AG09309 (cell line): ENCODE measurements around the gene CELSR3.

Source experiments
- DNase-seq: peaks from one replicate; pipeline ENCODE4 v3.0.0-alpha.2; 2010; ENCODE audit warnings: low read depth
- H3K4me3 ChIP-seq: 2 replicates; pipeline ENCODE4 v1.5.1; 2011; ENCODE audit warnings: mild to moderate bottlenecking, low read depth, low read length, moderate library complexity; ENCODE audit not compliant: control insufficient read depth
- CTCF ChIP-seq: IDR thresholded peaks from 2 replicates; pipeline ENCODE4 v1.5.1; 2011; ENCODE audit warnings: mild to moderate bottlenecking, low read depth, low read length, inconsistent platforms; ENCODE audit not compliant: insufficient read depth, control insufficient read depth; ENCODE audit errors: missing control alignments

CELSR3 gene

GRCh38 chr3:48609088-48610005, 53.3 kb downstream of the CELSR3 start, which contains the start of gene UQCRC1:
Gene UQCRC1 (minus strand): TSS chr3:48609646. CDS start chr3:48609620, 26 bp downstream.
- peak; percentile 73 for TF ChIP-seq CTCF
- peak within 1 kb of the TSS; percentile 91 for H3K4me3 ChIP-seq
- DNase-seq = peak; percentile 61

GRCh38 chr3:48607519-48607918, 55.2 kb downstream of the CELSR3 start:
- no peak for DNase-seq
- TF ChIP-seq CTCF = no peak
- no peak overlapping the region for H3K4me3 ChIP-seq

GRCh38 chr3:48601622-48601994, 61.1 kb downstream of the CELSR3 start:
- no peak for TF ChIP-seq CTCF
- H3K4me3 ChIP-seq = no peak overlapping the region
- no peak for DNase-seq

GRCh38 chr3:48600711-48601621, 61.7 kb downstream of the CELSR3 start:
- no peak for TF ChIP-seq CTCF
- H3K4me3 ChIP-seq = no peak overlapping the region
- DNase-seq = no peak

DNA sequence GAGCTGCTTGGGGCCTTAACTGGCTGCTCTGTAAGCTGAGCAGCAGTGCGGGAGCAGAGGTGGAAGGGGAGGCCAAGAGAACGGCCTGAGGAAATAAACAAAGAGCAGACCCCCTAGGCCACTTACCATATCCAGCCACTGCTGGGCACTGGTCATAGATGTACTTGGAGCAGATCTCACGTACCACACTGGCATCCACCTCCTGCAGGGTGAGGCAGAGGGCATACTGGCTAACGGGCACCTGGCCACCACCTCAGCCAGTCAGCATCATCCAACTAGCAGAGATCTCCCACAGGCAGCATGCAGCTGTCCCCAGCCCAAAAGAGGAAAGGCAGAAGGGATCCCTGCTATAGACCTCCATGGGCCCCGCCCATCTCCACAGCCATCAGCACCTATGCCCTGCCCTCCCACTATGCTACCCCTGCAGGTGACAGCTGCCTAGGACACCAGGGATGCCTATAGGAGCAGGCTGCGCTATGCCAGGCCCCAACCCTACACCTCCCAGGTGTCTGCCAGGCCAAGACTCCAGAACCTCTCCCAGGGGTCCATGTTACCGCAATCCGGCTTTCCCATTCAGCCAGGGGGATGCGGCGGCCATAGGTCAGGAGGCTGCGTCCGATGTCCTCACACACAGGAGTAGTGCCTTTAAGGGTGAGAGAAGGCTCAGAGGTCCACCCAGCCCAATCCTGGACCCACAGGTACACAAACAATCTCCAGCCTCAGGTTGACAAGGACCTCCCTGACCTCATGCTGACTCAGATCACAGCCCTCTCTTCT, 63.0 kb downstream of the CELSR3 start:
- no peak for TF ChIP-seq CTCF
- no peak overlapping the region for H3K4me3 ChIP-seq
- no peak for DNase-seq

DNA sequence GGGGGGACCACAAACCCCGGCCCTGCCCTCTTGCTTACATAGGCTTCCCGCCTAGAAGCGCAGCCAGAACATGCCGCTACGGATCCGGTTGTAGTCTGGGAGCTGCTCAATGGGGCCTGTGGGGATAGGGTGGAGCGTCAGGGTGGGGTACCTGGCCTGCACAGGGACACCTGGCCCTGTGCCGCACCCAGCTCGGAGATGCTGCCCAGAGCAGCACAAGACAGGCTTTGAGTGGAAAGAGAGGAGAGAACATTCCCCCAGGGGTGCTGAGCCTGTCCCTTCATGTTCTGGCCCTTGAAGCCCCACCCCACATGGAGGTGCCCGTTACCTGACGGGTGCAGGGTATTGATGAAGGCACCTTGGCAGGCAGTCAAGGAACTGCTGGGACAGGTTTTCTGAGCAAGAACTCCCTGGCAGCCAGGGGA, 63.6 kb downstream of the CELSR3 start:
- no peak for TF ChIP-seq CTCF
- DNase-seq = no peak
- H3K4me3 ChIP-seq = peak overlapping the region; percentile 24
